ENCODE data around the gene KCNQ4.

The KCNQ4 gene

GRCh38 chr1:40755067-40755466 is 28.5 kb upstream of the KCNQ4 start:
- DNase-seq (ENCODE audit: low spot score), result no peak

- DNase-seq (ENCODE audit: low spot score), result no peak
Observed at GRCh38 chr1:40756523-40756922, 27.1 kb upstream of the KCNQ4 start.

- no peak for DNase-seq (ENCODE audit: low spot score)
Observed at GRCh38 chr1:40757084-40757483, 26.5 kb upstream of the KCNQ4 start.

DNA sequence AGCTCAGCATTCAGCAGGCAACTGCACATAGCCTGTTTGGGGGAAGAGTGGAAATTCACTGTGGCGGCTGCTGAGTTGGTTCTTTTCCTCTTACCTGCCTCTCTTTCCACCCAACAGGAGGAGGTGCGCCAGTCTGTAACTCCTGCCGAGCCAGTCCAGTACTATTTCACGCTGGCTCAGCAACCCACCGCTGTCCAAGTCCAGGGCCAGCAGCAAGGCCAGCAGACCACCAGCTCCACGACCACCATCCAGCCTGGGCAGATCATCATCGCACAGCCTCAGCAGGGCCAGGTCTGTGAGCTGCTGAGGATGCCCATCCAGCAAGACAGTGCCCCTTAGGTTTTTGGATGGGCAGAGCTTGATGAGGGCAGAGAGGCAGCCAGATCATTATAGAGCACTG is 25.6 kb upstream of the KCNQ4 start:
- no peak for DNase-seq (ENCODE audit: low spot score)

DNA sequence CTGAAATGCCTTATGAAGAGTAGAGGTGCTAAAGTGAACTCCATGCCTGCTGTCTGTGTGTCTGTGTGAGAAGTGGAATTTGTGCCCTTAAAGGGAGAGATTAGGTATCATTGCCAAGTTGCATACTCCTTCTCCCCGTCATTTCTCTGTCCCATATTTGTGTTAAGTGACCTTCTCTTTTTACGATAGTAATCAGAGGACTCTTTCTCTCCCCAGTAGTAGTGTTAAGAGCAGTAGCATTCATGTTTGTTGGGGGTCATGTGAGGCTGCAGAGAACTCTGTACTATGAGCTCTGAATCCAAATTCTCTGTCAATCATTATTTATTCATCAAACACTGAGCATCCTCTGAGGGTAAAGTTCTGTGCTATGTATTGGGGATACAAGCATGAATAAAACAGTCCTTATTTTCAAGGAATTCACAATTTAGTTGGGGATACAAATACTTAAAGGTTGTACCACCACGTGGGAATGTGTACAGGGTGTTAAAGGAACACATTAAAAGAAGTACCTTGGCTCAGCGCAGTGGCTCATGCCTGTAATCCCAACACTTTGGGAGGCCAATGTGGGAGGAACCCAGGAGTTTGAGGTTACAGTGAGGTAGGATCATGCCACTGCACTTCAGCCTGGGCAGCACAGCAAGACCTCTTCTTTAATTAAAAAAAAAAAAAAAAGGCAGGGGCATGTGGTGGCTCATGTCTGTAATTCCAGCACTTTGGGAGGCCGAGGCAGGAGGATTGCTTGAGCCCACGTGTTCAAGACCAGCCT is 24.8 kb upstream of the KCNQ4 start:
- no peak for DNase-seq (ENCODE audit: low spot score)

GRCh38 chr1:40760984-40761383 is 22.6 kb upstream of the KCNQ4 start:
- no peak for DNase-seq (ENCODE audit: low spot score)

DNA sequence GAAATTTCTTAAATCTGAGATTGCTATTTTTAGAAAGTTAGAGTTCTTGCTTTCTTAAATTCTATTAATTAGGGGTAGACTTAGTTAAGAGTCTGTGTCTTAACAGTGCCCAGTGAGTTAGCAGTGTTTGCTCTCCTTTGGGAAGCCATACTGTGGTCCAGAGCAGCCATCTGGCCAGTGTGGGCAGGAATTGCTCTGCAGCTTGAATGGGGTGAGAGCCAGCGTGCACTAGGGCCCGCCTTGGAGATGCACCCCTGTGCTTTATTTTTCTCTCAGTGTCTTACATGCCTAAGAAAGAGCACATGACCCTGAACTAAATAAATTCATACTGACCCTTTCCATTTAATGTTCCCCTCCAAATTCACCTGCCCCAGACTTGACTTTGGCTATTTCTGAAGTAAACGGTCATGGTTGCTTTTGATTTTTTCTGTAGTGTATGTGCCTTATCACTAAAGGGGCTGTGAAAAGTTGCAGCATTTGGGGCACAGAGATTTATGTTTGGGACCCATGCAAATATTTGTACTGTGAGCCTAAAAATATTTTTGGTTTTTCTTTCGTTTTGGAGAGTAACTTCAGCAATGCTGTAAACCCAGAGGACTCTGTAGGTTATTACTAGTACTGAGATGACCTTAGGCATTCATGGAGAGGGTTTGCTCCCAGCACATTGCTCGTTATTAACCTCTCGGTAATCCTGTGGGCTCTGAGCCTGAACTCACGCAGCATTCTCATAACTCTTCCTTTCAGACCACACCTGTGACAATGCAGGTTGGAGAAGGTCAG is 21.3 kb upstream of the KCNQ4 start:
- DNase-seq (ENCODE audit: low spot score), result no peak

DNA sequence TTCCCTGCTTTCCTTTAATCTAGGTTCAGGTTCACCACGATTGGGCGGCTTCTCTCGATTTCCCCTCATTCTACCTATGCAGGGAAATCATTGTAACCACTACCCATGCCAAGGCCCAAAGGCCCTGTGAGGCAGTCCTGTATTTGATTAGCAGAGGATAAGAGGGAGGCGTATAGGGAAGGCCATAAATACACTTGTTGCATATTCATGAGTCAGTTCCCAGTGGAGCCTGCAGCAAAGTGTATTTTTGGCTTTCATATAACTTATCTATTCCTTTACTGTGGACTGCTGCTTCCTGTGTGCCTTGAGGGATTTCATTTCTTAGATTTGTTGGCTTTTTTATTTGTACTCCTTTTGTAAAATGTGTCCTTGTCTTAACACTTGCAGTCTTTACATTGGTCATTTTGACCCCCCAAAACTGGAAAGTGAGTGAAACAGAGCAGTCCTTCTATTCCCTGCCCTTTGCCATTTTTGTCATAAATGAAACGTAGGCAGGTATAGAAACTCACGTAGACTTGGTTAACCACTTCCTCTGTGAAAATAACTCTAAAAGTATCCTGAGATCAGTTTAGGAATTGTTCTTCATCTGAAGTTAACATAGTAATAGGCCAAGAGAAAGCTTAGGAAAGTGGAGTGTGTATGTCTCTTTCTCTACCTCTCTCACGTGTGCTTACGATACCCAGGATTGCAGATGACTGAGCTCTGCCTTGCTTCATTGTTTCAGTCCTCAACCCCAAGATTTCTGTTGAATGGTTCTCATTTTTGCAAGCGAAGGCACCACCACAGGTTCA is 19.6 kb upstream of the KCNQ4 start:
- DNase-seq (ENCODE audit: low spot score), result no peak

DNA sequence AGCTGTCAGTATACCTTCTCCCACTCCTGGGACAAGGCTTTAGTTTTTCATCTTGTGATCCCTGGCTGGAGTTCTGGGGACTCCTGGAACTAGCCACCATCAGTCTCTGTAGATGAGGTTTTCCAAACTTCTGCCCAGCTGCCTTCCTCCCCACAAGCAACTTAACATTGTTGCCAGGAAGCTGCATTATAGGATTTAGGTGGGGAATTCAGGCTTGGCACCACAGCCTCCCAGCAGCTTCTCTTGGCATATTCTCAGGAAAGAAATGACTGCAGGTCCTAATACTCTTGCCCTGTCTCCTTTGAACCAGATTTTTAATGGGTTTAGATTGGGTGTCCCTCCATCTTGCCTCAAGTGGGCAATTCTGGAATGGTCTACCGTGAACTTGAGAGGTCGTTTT is 18.6 kb upstream of the KCNQ4 start:
- DNase-seq (ENCODE audit: low spot score), result no peak

DNA sequence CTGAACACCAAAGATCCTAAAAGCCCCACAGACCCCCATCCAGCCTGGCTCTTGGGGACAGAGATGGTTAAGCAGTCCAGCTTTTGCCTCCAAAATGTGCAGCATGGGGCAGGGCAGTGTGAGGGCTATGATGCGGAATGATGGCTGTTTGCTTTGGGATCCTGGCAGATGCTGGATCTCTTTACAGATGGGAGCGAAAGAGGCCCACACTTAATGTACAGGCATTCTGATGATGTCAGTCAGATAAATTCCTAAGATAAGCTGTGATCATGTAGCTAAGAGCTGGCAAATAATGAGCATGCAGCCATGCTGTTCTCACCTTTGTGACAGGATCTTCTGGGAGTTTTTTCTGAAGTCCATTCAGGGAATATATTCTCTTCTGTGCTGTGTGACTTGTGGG is 17.6 kb upstream of the KCNQ4 start:
- no peak for DNase-seq (ENCODE audit: low spot score)

GRCh38 chr1:40766560-40766959 is 17.0 kb upstream of the KCNQ4 start:
- no peak for DNase-seq (ENCODE audit: low spot score)

DNA sequence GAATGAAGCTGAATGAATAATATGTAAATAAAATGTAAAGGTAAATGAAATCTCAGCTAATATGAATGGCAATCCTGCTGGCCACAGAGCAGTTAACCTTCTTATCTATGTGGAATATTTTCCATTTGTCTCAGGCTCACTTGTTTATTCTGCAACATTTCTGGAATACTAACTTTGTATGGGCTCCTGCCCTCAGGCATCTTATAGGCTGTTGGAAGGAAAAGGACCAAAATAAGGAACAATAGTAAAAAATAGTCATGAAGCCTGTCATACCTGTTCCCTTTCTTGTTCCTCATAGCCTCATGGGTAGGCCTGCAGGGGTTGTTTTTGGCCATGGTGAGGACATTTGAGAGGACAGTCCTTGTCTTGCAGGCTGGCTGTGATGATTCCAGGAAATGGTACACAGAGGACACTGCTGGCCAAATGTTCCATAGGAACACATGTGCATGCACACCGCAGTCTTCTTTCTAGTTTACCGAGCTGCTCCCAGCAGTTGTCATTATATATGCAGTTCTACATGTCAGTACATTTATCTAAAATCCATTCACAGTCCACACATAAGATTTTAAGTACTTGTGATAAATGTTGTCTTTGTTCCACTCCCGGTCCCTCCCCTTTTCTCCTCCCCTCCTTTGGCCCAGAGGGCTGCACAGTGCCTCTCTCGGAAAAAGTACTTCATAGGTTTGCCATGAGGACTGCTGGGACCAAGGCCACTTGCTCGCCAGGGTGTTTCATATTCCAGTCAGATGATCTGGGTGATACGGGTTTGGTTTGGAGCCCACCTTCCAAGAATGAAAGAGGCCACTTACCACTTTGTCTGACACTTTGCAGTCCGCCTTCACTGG is 15.2 kb upstream of the KCNQ4 start:
- DNase-seq (ENCODE audit: low spot score), result no peak

DNA sequence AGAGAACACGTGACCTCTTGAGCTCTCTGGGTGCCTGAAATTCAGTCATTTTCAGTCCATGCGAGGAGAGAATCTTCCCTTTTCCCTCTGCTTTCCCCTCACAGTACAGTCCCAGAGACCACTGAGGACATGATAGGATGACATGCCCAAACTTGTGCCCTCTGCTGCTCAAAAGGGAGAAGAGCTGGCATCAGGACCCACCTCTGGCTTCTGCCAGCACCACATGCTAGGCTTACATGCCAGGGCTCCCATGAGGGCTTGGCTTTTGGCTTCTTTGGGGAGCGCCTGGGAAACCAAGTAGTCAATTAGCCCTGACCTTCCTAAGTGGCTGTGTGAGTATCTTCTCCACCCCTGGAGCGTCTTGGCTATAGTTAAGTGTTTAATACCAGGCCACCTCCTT is 13.8 kb upstream of the KCNQ4 start:
- no peak for DNase-seq (ENCODE audit: low spot score)

GRCh38 chr1:40770296-40771070 is 13.1 kb upstream of the KCNQ4 start:
- DNase-seq (ENCODE audit: low spot score), result no peak

DNA sequence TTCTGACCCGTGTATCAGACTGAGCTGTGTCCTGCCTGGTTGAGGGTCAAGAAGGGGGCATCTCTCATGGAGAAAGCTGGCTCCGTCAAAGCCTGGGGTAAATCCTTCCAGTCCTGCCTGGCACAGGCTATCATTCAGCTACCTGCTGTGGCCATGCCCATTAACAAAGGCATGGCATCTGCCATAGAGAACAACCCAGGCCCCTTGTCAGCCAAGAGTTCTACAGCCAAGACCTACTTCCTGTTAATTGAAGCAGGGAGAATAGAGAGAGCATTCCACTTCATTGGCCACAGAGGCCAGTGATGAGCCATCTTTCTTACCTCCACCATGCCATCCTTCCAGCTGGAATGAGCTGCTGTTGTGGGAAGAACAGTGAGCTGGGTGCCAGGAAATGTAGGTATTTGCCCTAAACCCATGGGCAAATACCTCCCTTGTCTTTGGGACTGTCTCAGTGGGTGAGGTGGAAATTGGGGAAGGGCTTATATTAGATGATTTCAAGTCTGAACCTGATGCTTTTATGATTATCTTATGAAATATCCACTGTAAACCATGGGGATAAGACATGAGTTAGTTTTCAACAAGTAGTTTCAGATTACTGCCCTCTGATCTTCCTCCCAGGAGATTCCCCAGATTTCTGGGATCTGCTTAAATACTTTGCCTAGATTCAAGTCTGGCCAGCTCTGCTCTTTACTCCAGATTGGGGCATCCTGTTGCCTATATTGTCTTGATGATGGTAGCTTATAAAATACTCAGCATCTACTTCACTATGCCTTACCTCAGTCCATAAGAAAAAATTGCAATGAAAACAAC is 11.2 kb upstream of the KCNQ4 start:
- no peak for DNase-seq (ENCODE audit: low spot score)

- DNase-seq (ENCODE audit: low spot score), result no peak
Observed at GRCh38 chr1:40773748-40774265, 9.8 kb upstream of the KCNQ4 start.

DNA sequence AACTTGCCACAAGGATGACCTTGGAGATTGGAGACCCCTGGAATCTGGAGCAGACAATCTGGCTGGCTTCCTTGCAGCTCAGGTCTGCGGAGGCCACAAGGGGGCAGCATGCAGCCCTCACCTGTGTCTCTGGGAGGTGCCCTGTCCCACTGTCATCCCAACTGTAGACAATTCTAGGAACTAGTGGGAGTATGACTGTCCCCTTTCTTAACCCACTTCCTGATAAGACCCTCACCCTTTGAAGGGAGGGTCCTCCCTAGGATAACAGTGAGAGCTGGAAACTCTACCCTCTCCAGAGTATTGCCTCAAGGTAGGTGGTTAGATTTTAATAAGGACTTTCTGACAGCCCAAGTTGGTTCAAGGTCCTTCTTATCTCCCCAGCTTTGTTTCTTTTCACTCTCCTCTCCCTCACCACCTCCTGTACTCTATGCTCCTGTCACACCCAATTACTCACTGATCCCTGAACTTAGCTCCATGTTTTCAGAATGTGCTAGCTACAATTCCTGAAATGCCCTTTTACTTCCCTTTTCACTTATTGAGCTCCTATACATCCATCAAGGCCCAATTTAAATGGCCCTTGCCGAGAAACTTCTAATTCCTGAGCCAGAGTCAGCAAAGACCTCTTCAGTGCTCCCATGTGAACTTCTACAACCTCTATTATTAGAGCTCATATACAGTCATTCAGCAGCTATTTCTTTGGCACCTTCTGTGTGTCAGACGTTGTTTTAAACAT is 9.2 kb upstream of the KCNQ4 start:
- DNase-seq (ENCODE audit: low spot score), result peak; percentile 54

DNA sequence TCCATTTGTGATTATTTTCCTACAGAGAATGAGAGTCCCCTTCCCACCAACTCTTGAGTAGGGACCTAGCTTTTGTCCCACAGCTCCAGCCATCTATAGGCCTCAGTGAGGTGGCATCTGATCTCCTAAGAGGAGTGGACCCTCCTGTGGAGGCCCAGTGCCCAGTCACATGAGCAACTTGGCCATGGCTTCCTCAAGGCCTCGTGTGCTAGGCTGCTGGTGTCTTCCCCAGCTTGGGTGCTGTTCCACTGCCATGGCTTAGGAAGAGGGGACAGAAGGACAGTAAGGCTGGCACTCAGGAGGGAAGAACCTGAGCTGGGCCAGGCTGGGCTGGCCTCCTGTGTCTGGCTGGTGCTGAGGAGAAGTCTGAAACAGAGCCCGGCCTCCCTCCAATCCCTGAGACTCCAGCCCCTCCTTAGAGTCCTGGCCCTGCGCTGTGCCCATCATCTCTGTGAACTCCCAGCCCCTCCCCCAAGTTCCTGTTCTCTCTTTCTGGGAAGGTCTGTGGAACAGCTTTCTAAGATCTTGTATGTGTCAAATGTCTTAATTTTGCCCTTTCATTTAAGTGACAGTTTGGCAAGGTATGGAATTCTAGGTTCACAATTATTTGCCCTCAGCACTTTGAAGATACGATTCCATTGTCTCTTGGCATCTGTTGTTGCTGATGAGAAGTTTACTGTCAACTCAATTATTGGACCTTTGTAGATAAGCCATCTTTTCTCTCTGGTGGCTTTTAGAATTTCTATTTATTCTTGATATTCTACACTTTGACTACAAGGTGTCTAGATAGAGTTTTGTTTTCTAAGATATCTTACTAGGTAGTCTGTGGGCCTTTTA is 7.1 kb upstream of the KCNQ4 start:
- no peak for DNase-seq (ENCODE audit: low spot score)

Data from AG20443 (cell line).